HFFc6 (cell line): ENCODE data around the gene C9orf153. TPM values are rescaled to one million over a fixed set of nuclear protein-coding genes. Genes with fewer than 3 reads are reported as not detected.
"Not testable (repeated sequence)": the region's sequence is repeated elsewhere in the genome, so short reads cannot be mapped to it uniquely, and the experiment has no call there.

Source experiments
- DNase-seq: peaks from one replicate; pipeline ENCODE4 v3.0.0-alpha.2; 2018
- H3K27ac Mint-ChIP-seq: 2 replicates; pipeline ENCODE4 v1.8.0; 2020; ENCODE audit warnings: mild to moderate bottlenecking, mixed read lengths
- H3K27me3 Mint-ChIP-seq: 2 replicates; pipeline ENCODE4 v1.8.0; 2021; ENCODE audit warnings: mild to moderate bottlenecking, moderate library complexity, mixed read lengths; ENCODE audit not compliant: insufficient read depth
- H3K36me3 Mint-ChIP-seq: 2 replicates; pipeline ENCODE4 v1.8.0; 2021; ENCODE audit warnings: low read depth, mixed read lengths
- H3K4me1 Mint-ChIP-seq: 2 replicates; pipeline ENCODE4 v1.8.0; 2020; ENCODE audit warnings: low read depth, mixed read lengths
- H3K4me3 Mint-ChIP-seq: 2 replicates; pipeline ENCODE4 v1.8.0; 2020; ENCODE audit warnings: mild to moderate bottlenecking, moderate library complexity, mixed read lengths
- H3K9me3 Mint-ChIP-seq: 2 replicates; pipeline ENCODE4 v1.8.0; 2020; ENCODE audit warnings: mild to moderate bottlenecking, mixed read lengths
- total RNA-seq, 6 experiments: library from RNA; stranded (reverse); fragmentation: NEBNext Ultra II Directional; extraction: Animal tissue kit (Norgen Biotek cat#: 25700); gene quantifications; 2 replicates in 1 of 6; 3 replicates in 5 of 6; pipeline ENCODE4 v1.2.3, GENCODE V29; 2021
- TF ChIP-seq, protein P1 (sequence below): fragments of 200-600 bp; sonication (generic); IDR thresholded peaks from 2 replicates; pipeline ENCODE4 v1.5.0; 2021; ENCODE audit warnings: antibody characterized with exemption, mild to moderate bottlenecking

Gene C9orf153
- total RNA-seq, 6 experiments from 2014 or later = not detected

DNA sequence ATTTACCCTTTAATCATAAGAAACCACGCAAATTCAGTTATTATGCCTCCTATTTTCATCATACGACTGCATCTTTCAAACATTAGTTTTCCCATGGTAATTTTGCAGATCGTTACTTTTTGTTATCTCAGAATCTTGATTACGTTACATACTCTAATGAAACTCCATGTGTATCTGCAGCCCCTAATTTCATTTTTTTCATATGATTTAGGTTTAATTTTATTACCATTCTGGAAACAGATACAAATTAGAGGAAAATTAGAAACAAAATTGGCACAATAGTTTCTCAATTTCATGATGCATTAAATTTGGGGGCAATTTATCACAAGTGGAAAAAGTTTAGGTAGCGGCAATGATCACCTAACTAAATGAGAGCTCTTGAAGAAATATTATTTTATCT is 52.3 kb downstream of the C9orf153 start:
- Mint-ChIP-seq H3K27ac (no peak overlapping the region), H3K4me3 (no peak overlapping the region), H3K4me1 (peaks cover 2% of the 10 kb centered on the region; the same call in 1 of the 2 replicates), H3K9me3 (no peaks in the 10 kb centered on the region), H3K27me3 (no peaks in the 10 kb centered on the region; the same call in 1 of the 2 replicates), H3K36me3 (no peaks in the 10 kb centered on the region)
- TF ChIP-seq, protein P1, sequence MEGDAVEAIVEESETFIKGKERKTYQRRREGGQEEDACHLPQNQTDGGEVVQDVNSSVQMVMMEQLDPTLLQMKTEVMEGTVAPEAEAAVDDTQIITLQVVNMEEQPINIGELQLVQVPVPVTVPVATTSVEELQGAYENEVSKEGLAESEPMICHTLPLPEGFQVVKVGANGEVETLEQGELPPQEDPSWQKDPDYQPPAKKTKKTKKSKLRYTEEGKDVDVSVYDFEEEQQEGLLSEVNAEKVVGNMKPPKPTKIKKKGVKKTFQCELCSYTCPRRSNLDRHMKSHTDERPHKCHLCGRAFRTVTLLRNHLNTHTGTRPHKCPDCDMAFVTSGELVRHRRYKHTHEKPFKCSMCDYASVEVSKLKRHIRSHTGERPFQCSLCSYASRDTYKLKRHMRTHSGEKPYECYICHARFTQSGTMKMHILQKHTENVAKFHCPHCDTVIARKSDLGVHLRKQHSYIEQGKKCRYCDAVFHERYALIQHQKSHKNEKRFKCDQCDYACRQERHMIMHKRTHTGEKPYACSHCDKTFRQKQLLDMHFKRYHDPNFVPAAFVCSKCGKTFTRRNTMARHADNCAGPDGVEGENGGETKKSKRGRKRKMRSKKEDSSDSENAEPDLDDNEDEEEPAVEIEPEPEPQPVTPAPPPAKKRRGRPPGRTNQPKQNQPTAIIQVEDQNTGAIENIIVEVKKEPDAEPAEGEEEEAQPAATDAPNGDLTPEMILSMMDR = no peak
- no peak for DNase-seq

DNA sequence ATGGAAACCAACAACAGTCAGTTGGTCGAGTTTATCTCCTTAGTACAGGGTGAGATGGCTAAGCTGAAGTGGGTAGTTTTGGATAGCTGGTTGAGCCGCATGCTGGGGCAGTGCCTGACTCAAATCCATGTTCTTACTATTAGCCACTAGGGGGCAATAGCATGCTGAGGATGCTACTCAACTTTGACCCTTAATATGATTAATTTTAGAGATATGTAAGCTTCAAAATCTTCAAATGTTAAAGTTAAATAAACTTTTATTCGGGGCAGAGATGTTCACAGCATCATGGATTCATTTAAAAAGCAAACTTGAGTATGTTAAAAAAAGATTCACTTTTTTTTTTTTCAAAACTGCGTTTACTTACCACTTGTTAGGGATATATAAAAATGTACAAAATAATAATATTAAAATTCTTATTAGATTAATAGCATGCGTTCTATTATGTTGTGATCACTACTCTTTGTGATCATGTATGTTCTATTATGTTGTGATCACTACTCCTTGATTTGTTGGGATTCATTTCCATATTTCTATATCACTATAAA is 57.0 kb downstream of the C9orf153 start:
- peak; percentile 47 for DNase-seq
- TF ChIP-seq, protein P1 = peak; percentile 96
- Mint-ChIP-seq H3K4me3 (no peak overlapping the region), H3K36me3 (no peaks in the 10 kb centered on the region), H3K4me1 (peaks cover 6% of the 10 kb centered on the region; the same call in 1 of the 2 replicates), H3K9me3 (no peaks in the 10 kb centered on the region), H3K27me3 (peaks cover 7% of the 10 kb centered on the region), H3K27ac (no peak overlapping the region)

DNA sequence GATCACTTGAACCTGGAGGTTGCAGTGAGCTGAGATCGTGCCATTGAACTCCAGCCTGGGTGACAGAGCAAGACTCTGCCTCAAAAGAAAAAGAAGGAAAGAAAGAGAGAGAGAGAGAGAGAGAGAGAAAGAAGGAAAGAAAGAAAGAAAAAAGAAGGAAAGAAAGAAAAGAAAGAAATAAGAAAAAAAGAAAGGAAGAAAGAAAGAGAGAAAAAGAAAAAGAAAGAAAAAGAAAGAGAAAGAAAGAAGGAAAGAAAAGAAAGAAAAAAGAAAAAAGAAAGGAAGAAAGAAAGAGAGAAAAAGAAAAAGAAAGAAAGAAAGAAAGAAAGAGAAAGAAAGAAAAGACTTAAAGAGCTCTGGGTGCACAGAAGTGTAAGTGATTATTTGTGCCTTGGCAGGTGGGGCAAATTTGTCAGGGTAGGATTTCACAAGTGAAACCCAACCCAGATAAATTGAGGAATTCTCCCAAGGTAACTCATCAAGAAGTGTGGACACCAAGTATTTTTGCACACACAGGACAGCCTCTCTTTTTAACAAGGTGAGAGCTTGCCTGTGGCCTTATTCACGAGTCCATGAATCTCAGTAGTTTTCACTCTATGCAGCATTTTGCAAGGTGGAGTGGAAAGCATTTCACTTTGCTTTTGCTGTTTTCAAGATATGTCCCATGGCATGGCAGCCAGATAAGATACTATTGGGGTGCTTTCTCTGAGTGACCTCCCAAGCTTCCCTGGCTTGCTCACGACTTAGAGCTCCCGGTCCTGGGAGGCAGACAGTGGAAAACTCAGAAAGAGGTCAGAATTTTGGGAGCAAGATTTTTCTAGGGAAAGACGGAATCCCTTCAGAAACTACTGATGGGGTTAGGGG is 57.8 kb downstream of the C9orf153 start:
- Mint-ChIP-seq H3K36me3 (no peaks in the 10 kb centered on the region), H3K4me1 (peaks cover 6% of the 10 kb centered on the region; the same call in 1 of the 2 replicates), H3K4me3 (no peak overlapping the region), H3K27me3 (peaks cover 8% of the 10 kb centered on the region), H3K9me3 (no peaks in the 10 kb centered on the region), H3K27ac (no peak overlapping the region)
- DNase-seq = no peak
- TF ChIP-seq, protein P1 = no peak

DNA sequence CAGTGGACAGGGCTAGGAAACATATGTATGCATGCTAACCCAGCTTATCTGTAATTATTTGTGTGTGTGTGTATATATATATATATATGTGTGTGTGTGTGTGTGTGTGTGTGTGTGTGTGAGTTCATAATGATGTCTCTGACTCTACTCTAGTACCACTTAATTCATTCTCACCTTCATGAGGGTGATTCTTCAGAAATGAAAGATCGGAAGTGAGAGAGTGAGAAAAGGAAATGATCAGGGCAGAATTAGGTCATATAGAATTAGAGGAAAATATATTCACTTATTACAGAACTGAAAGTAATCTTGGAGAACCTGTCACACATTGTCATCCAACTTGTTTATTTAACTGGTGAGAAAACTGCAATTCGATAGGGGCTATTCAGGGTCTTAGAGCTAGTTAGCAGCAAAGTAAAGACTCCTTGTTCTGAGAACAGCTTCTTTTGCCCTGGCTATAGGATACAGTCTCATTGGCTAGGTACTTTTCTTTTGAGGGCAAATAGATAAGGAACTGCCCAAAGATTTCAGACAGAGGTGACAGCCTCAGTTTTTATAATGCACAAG is 58.8 kb downstream of the C9orf153 start:
- H3K4me3 Mint-ChIP-seq = no peak overlapping the region
- no peaks in the 10 kb centered on the region for H3K9me3 Mint-ChIP-seq
- DNase-seq = no peak
- H3K27ac Mint-ChIP-seq = no peak overlapping the region
- no peaks in the 10 kb centered on the region for H3K36me3 Mint-ChIP-seq
- peaks cover 14% of the 10 kb centered on the region for H3K27me3 Mint-ChIP-seq
- peaks cover 6% of the 10 kb centered on the region; the same call in 1 of the 2 replicates for H3K4me1 Mint-ChIP-seq
- TF ChIP-seq, protein P1 = no peak

DNA sequence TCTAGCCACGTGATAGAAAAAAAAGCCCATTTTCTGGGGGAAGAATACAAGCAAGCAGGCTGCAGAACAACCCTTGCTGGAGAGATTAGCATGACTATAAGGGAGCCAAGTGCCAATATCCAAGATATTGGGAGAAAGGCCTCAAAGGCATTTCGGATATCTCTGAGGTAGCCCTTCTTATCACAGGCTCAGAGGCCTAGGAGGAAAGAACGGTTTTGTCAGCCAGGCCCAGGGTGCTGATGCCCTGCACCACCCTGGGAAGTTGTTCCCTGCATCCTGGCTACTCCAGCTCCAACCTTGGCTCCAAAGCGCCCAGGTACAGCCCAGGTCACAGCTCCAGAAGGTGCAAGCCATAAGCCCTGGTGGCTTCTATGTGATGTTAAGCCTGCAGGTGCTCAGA is 66.4 kb downstream of the C9orf153 start:
- peaks cover 7% of the 10 kb centered on the region; the same call in 1 of the 2 replicates for H3K27me3 Mint-ChIP-seq
- H3K4me1 Mint-ChIP-seq = no peaks in the 10 kb centered on the region
- no peak overlapping the region for H3K27ac Mint-ChIP-seq
- peaks cover 18% of the 10 kb centered on the region for H3K9me3 Mint-ChIP-seq
- no peak overlapping the region for H3K4me3 Mint-ChIP-seq
- no peak for DNase-seq
- H3K36me3 Mint-ChIP-seq = 0 out of 2 replicates have a peak, but pooled peaks cover 5% of the 10 kb centered on the region
- TF ChIP-seq, protein P1 = no peak

DNA sequence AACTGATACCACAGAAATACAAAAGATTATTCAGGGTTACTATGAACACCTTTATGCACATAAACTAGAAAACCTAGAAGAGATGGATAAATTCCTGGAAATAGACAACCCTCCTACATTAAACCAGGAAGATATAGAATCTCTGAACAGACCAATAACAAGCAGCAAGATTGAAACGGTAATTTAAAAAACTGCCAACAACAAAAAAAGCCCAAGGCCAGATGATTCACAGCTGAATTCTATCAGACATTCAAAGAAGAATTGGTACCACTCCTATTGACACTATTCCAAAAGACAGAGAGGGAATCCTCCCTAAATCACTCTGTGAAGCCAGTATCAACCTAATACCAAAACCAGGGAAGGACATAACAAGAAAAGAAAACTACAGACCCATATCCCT is 68.8 kb downstream of the C9orf153 start:
- H3K4me1 Mint-ChIP-seq, DNase-seq, H3K27me3 Mint-ChIP-seq, H3K4me3 Mint-ChIP-seq, H3K36me3 Mint-ChIP-seq, H3K27ac Mint-ChIP-seq: not testable (repeated sequence)
- peaks cover 18% of the 10 kb centered on the region for H3K9me3 Mint-ChIP-seq
